LHCN-M2 (cell line): Measurements from ENCODE around the gene SETD9. TPM values are rescaled to one million over a fixed set of nuclear protein-coding genes. Genes with fewer than 3 reads are reported as not detected.

Source experiments
- DNase-seq: peaks from one replicate; pipeline ENCODE4 v3.0.0-alpha.2; 2012; ENCODE audit warnings: low read depth
- polyA plus RNA-seq: library from polyadenylated mRNA; unstranded; fragments of >200 nt; gene quantifications from one replicate; pipeline ENCODE4 v1.2.1, GENCODE V29; 2012; ENCODE audit warnings: missing spikeins
- total RNA-seq: library from RNA; depleted of rRNA; stranded (reverse); fragments of >200 nt; gene quantifications from 2 replicates; pipeline ENCODE4 v1.2.3, GENCODE V29; 2014; rRNA removed

The SETD9 gene
- total RNA-seq, result 19.6 and 23.3 TPM in 2 replicates
- polyA plus RNA-seq, result 10.2 TPM

GRCh38 chr5:56909294-56910209, at the start of gene SETD9:
Gene SETD9, plus strand, starts transcription at chr5:56909596. Its CDS starts 50 bp downstream, at chr5:56909646.
- peak; percentile 95 for DNase-seq

- DNase-seq, result no peak
Observed at GRCh38 chr5:56861893-56862485, 47.4 kb upstream of the SETD9 start.

GRCh38 chr5:56862909-56863308, 46.5 kb upstream of the SETD9 start:
- no peak for DNase-seq

GRCh38 chr5:56871777-56872176, 37.6 kb upstream of the SETD9 start:
- DNase-seq, result no peak

- DNase-seq, result no peak
Observed at GRCh38 chr5:56873056-56873455, 36.3 kb upstream of the SETD9 start.

GRCh38 chr5:56876327-56876726, 33.1 kb upstream of the SETD9 start:
- DNase-seq, result peak; percentile 43

GRCh38 chr5:56881571-56881970, 27.8 kb upstream of the SETD9 start:
- DNase-seq, result no peak

GRCh38 chr5:56893251-56893951, 16.0 kb upstream of the SETD9 start:
- no peak for DNase-seq

GRCh38 chr5:56896763-56897162, 12.6 kb upstream of the SETD9 start:
- no peak for DNase-seq

GRCh38 chr5:56898213-56898612, 11.2 kb upstream of the SETD9 start:
- DNase-seq, result no peak

GRCh38 chr5:56900395-56900794, 9.0 kb upstream of the SETD9 start:
- peak; percentile 43 for DNase-seq

GRCh38 chr5:56900858-56901578, 8.4 kb upstream of the SETD9 start:
- peak; percentile 49 for DNase-seq

GRCh38 chr5:56908942-56909293, 478 bp upstream of the SETD9 start:
- no peak for DNase-seq

GRCh38 chr5:56910210-56910965, 992 bp downstream of the SETD9 start:
- DNase-seq, result no peak

GRCh38 chr5:56913766-56914165, 4.4 kb downstream of the SETD9 start:
- DNase-seq, result no peak

- DNase-seq, result no peak
Observed at GRCh38 chr5:56914678-56915077, 5.3 kb downstream of the SETD9 start.

- no peak for DNase-seq
Observed at GRCh38 chr5:56917534-56917933, 8.1 kb downstream of the SETD9 start.

- no peak for DNase-seq
Observed at GRCh38 chr5:56918054-56918453, 8.7 kb downstream of the SETD9 start.

GRCh38 chr5:56919942-56920662, 10.7 kb downstream of the SETD9 start:
- no peak for DNase-seq

- no peak for DNase-seq
Observed at GRCh38 chr5:56922922-56923321, 13.5 kb downstream of the SETD9 start.
